ENCODE data around the gene CALML6. TPM values are rescaled to one million over a fixed set of nuclear protein-coding genes. Genes with fewer than 3 reads are reported as not detected.

Gene CALML6
- total and polyA plus RNA-seq, 10 of the 15 experiments (the other 5 are each of a cell fraction or from before 2014, with no cell fraction given), result 0.07 to 1.3 (median 0.21) TPM; not detected in 5

DNA sequence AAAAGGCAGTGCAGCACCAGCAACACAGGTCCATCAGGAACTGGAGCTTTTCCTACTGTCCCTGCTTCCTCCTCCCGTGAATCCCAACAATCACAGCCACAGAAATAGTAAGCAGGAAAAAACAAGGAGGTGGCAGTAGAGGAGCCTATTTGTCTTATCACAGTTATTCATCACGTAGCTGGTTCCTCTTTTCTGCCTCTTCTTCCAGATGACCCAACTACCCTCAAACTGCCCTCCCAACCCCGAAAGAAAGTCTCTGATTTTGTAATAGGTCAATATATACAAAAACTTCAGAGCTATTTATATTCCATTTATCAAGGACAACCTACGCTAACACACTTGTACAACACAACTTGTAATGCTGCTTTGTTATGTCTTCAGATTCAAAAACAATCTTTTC is 45.6 kb upstream of the CALML6 start:
- ChIA-PET RAD21 (ENCODE audit: unreplicated experiment) (interaction anchor here (0.9 to 1.5 kb wide), 4 partner anchors 14 to 36 kb away, joined by 3 to 5 read pairs (median 4); no protein-coding TSS in a partner anchor), CTCF (interaction anchor here (0.6 to 2.0 kb wide), 5 partner anchors 13 to 36 kb away, joined by 5 to 9 read pairs (median 7); no protein-coding TSS in a partner anchor), POLR2A (interaction anchor here (0.7 to 1.4 kb wide), 3 partner anchors 16 to 23 kb away, joined by 3 to 4 read pairs (median 3); no protein-coding TSS in a partner anchor), SMC1A (ENCODE audit: uncharacterized antibody, unreplicated experiment) (interaction anchor here (1.0 to 1.8 kb wide), 5 partner anchors 12 to 66 kb away, joined by 3 to 8 read pairs (median 4); no protein-coding TSS in a partner anchor)
- in situ Hi-C loops (cut with MboI), result no loop called here
- WGBS (ENCODE audit: insufficient coverage, insufficient replicate concordance, low lambda C conversion rate, missing lambda C conversion rate), result 26% methylated on average over 4 of the region's 4 CpGs
- no peaks in the 10 kb centered on the region for H3K27me3 ChIP-seq (replicated peaks in 1 of 2; ENCODE audit: control insufficient read depth in 2 of 2, insufficient read depth in 2 of 2, low read length in 1 of 2)
- H4K20me1 ChIP-seq (ENCODE audit: control insufficient read depth, insufficient read depth), result peaks cover 30% of the 10 kb centered on the region
- TF ChIP-seq SREBF2 (IDR thresholded peaks at IDR 0.05; ENCODE audit: low read length) (no peak), IKZF1 (conservative IDR thresholded peaks at IDR 0.05) (0 out of 2 replicates have a peak, but pooled peaks have one; percentile 22), NR2F1 (conservative IDR thresholded peaks at IDR 0.05) (0 out of 2 replicates have a peak, but pooled peaks have one; percentile 9), SUPT20H (IDR thresholded peaks at IDR 0.05; ENCODE audit: borderline replicate concordance, control insufficient read depth, low read depth, low read length) (no peak), SPI1 (IDR thresholded peaks at IDR 0.05; ENCODE audit: borderline replicate concordance, insufficient read depth, low read depth, low read length) (peak; percentile 65; the same call in 1 of the 2 replicates)
- TF ChIP-seq, protein P1, sequence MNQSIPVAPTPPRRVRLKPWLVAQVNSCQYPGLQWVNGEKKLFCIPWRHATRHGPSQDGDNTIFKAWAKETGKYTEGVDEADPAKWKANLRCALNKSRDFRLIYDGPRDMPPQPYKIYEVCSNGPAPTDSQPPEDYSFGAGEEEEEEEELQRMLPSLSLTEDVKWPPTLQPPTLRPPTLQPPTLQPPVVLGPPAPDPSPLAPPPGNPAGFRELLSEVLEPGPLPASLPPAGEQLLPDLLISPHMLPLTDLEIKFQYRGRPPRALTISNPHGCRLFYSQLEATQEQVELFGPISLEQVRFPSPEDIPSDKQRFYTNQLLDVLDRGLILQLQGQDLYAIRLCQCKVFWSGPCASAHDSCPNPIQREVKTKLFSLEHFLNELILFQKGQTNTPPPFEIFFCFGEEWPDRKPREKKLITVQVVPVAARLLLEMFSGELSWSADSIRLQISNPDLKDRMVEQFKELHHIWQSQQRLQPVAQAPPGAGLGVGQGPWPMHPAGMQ (IDR thresholded peaks at IDR 0.05; ENCODE audit: borderline replicate concordance), result no peak
- peak; percentile 61 for ATAC-seq
- peaks cover 25% of the 10 kb centered on the region for H3K4me1 ChIP-seq (ENCODE audit: control insufficient read depth, insufficient read depth, low read length)
- no peak overlapping the region for H3K4me3 ChIP-seq
- no peak for DNase-seq (ENCODE audit: low read depth, low spot score)
- no peak overlapping the region for H3K27ac ChIP-seq (ENCODE audit: control insufficient read depth, insufficient read depth)
- H2AFZ ChIP-seq (ENCODE audit: control insufficient read depth, low read depth, low read length), result no peak overlapping the region
- H3K79me2 ChIP-seq (ENCODE audit: control insufficient read depth, insufficient read depth, low read length), result peaks cover 88% of the 10 kb centered on the region
- intact Hi-C loops (cut with micrococcal nuclease; ENCODE audit: unreplicated experiment), result no loop called here
- H3K4me2 ChIP-seq (ENCODE audit: control insufficient read depth, insufficient read depth), result no peak overlapping the region; the same call in 1 of the 2 replicates
- no TSS peak for BruUV-seq (replicated peaks)
- H3K9me3 ChIP-seq (replicated peaks; ENCODE audit: control insufficient read depth, insufficient read depth, low read length), result no peaks in the 10 kb centered on the region; the same call in 2 of the 3 replicates
- peak; percentile 69 for FAIRE-seq
- no peak overlapping the region for H3K9ac ChIP-seq (ENCODE audit: control insufficient read depth, insufficient read depth, low read length)
- H3K36me3 ChIP-seq (ENCODE audit: control insufficient read depth in 2 of 2, insufficient read depth in 2 of 2, low read length in 1 of 2), result peaks cover 13 to 15% of the 10 kb centered on the region in 2 experiments; a peak in 3 of 4 replicates

Measured in GM12878 (cell line).